ENCODE results near the gene TEPSIN. TPM values are rescaled to one million over a fixed set of nuclear protein-coding genes. Genes with fewer than 3 reads are reported as not detected.

The TEPSIN gene
- total and polyA plus RNA-seq, 2 of the 13 experiments (the other 11 are each of a cell fraction or from before 2014, with no cell fraction given): 16.1 to 18.8 TPM

DNA sequence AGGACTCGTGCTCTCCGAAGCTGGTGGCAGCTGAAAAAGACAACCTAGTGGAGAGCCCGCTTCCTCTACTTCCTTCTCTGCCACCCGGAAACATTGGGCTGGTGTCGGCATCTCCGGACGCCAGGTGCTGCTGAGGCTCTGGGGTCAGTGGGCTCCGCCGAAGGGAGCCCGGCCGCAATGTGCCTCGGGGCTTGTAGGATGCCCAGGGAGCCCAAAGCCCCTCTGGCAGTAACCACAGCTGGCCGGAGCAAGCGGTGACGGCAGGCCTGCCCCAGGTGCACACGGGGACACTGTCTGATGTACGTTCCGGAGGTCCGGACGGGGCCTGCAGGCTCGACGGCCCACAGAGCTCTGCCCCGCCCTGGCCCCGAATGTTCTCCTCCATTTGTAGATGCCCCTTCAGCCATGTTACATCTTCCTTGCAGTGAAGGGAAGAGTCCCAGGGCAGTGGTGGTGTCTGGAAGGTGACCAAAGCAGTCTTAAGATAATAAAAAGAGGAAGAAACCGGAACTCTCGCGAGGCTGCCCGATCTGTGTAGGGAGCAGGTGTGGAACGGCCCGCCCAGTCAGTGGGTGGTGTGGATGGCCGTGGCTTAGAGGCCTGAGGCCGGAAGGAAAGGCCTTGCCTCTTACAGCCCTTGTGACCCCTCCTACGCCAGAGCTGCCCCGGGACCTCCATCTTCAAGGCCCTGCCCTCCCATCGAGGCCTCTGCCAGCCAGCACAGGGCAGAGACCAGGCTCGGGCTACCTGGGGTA is 22.9 kb upstream of the TEPSIN start:
- FAIRE-seq: no peak
- CTCF ChIA-PET (ENCODE audit: low intra/inter-chr PET ratio, low total read pairs): no interaction called here

DNA sequence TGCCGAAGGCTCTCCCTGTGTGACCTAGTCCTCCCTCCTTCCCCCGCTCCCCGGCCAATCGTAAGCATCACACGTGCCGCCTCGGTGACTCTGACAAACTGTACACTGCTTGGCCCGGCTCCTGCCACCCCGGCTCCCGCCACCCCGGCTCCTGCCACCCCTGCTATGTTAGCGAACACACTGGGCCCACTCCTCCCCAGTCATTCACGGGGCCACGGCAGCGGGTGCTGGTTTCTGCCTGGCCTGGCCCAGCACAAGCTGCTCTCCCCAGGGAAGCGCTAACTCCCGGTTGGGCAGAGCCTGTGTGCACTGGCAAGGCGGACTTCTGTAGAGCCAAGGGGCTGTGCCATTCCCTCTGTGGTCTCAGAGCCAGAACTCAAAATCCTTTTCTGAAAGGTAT is 22.2 kb upstream of the TEPSIN start:
- DNase-seq (ENCODE audit: low spot score) (no peak), FAIRE-seq (no peak), ATAC-seq (no peak)
- no peak overlapping the region for H3K9ac ChIP-seq (ENCODE audit: insufficient read depth, low read depth, low read length)
- peaks cover 39 to 72% of the 10 kb centered on the region in 2 experiments; a peak in 4 of 5 replicates for H3K36me3 ChIP-seq (replicated peaks in 1 of 2; ENCODE audit: control insufficient read depth in 1 of 2, insufficient read depth in 2 of 2, low read length in 2 of 2)
- 96% methylated on average over 18 of the region's 18 CpGs for WGBS (ENCODE audit: low lambda C conversion rate)
- no peaks in the 10 kb centered on the region for H3K9me3 ChIP-seq (ENCODE audit: low read length)
- H3K4me1 ChIP-seq (ENCODE audit: insufficient read depth, low read length): no peaks in the 10 kb centered on the region
- intact Hi-C loops (cut with micrococcal nuclease; ENCODE audit: unreplicated experiment) (no loop called here), in situ Hi-C loops (cut with HindIII; ENCODE audit: extremely low pct_ligation_motif_present, low pct_unique_long_range_greater_than_20kb) (no loop called here)
- no peaks in the 10 kb centered on the region for H4K20me1 ChIP-seq (ENCODE audit: insufficient read depth, low read length)
- CTCF ChIA-PET (ENCODE audit: low intra/inter-chr PET ratio, low total read pairs): no interaction called here
- H2AFZ ChIP-seq (ENCODE audit: low read length): no peak overlapping the region
- H3K27me3 ChIP-seq (ENCODE audit: control insufficient read depth in 1 of 2, insufficient read depth in 2 of 2, low read length in 2 of 2): no peaks in the 10 kb centered on the region
- H3K4me3 ChIP-seq (replicated peaks in 1 of 3; ENCODE audit: insufficient read depth in 1 of 3, low read depth in 2 of 3, low read length in 3 of 3): no peak overlapping the region
- BruUV-seq (replicated peaks): no TSS peak
- H3K79me2 ChIP-seq (ENCODE audit: insufficient read depth, low read length): no peaks in the 10 kb centered on the region
- H3K27ac ChIP-seq (ENCODE audit: extremely low read length, insufficient read depth, low read length): no peak overlapping the region
- H3K4me2 ChIP-seq (ENCODE audit: low read depth, low read length): no peak overlapping the region
- POLR2A ChIA-PET: no interaction called here
- TF ChIP-seq, protein P1, sequence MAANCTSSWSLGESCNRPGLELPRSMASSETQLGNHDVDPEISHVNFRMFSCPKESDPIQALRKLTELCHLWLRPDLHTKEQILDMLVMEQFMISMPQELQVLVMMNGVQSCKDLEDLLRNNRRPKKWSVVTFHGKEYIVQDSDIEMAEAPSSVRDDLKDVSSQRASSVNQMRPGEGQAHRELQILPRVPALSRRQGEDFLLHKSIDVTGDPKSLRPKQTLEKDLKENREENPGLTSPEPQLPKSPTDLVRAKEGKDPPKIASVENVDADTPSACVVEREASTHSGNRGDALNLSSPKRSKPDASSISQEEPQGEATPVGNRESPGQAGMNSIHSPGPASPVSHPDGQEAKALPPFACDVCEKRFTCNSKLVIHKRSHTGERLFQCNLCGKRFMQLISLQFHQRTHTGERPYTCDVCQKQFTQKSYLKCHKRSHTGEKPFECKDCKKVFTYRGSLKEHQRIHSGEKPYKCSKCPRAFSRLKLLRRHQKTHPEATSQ (CRISPR knock-in tag; IDR thresholded peaks at IDR 0.05; ENCODE audit: borderline replicate concordance): no peak
- TF ChIP-seq PRPF4 (IDR thresholded peaks at IDR 0.05; ENCODE audit: low read depth, low read length, poor library complexity, severe bottlenecking): no peak
- no peak for TF ChIP-seq MLLT10 (CRISPR knock-in tag; IDR thresholded peaks at IDR 0.05)
- TF ChIP-seq NCOR1 (IDR thresholded peaks at IDR 0.05; ENCODE audit: borderline replicate concordance, low read length): no peak
- TF ChIP-seq PAWR (CRISPR knock-in tag; IDR thresholded peaks at IDR 0.05; ENCODE audit: borderline replicate concordance): no peak
- no peak for TF ChIP-seq DR1 (CRISPR knock-in tag; IDR thresholded peaks at IDR 0.05)
- TF ChIP-seq, protein P2, sequence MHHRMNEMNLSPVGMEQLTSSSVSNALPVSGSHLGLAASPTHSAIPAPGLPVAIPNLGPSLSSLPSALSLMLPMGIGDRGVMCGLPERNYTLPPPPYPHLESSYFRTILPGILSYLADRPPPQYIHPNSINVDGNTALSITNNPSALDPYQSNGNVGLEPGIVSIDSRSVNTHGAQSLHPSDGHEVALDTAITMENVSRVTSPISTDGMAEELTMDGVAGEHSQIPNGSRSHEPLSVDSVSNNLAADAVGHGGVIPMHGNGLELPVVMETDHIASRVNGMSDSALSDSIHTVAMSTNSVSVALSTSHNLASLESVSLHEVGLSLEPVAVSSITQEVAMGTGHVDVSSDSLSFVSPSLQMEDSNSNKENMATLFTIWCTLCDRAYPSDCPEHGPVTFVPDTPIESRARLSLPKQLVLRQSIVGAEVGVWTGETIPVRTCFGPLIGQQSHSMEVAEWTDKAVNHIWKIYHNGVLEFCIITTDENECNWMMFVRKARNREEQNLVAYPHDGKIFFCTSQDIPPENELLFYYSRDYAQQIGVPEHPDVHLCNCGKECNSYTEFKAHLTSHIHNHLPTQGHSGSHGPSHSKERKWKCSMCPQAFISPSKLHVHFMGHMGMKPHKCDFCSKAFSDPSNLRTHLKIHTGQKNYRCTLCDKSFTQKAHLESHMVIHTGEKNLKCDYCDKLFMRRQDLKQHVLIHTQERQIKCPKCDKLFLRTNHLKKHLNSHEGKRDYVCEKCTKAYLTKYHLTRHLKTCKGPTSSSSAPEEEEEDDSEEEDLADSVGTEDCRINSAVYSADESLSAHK (CRISPR knock-in tag; IDR thresholded peaks at IDR 0.05; ENCODE audit: borderline replicate concordance): no peak

More for the DNA sequence above, 22.9 kb upstream of the TEPSIN start:
- TF ChIP-seq DMAP1 (CRISPR knock-in tag; IDR thresholded peaks at IDR 0.05): no peak
- no peak for TF ChIP-seq ZNF737 (CRISPR knock-in tag; IDR thresholded peaks at IDR 0.05; ENCODE audit: borderline replicate concordance)
- TF ChIP-seq, protein P3, sequence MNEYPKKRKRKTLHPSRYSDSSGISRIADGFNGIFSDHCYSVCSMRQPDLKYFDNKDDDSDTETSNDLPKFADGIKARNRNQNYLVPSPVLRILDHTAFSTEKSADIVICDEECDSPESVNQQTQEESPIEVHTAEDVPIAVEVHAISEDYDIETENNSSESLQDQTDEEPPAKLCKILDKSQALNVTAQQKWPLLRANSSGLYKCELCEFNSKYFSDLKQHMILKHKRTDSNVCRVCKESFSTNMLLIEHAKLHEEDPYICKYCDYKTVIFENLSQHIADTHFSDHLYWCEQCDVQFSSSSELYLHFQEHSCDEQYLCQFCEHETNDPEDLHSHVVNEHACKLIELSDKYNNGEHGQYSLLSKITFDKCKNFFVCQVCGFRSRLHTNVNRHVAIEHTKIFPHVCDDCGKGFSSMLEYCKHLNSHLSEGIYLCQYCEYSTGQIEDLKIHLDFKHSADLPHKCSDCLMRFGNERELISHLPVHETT (CRISPR knock-in tag; conservative IDR thresholded peaks at IDR 0.05): no peak
- TF ChIP-seq SYNCRIP (IDR thresholded peaks at IDR 0.05; ENCODE audit: insufficient read depth, low read depth, low read length): no peak
- no peak for TF ChIP-seq NR3C1 (CRISPR knock-in tag; IDR thresholded peaks at IDR 0.05)
- TF ChIP-seq ZNF264 (CRISPR knock-in tag; IDR thresholded peaks at IDR 0.05): no peak
- TF ChIP-seq ZNF225 (CRISPR knock-in tag; IDR thresholded peaks at IDR 0.05): no peak
- TF ChIP-seq FOXO1 (CRISPR knock-in tag; IDR thresholded peaks at IDR 0.05): no peak
- no peak for TF ChIP-seq ZNF75D (CRISPR knock-in tag; IDR thresholded peaks at IDR 0.05; ENCODE audit: borderline replicate concordance)
- no peak for TF ChIP-seq ZNF251 (CRISPR knock-in tag; IDR thresholded peaks at IDR 0.05)
- TF ChIP-seq ZNF749 (CRISPR knock-in tag; IDR thresholded peaks at IDR 0.05; ENCODE audit: borderline replicate concordance): no peak
- TF ChIP-seq RARA (CRISPR knock-in tag; IDR thresholded peaks at IDR 0.05): no peak
- Histone ChIP-seq H3K36me3 (replicated peaks in 1 of 2; ENCODE audit: control insufficient read depth in 1 of 2, insufficient read depth in 2 of 2, low read length in 2 of 2) (peaks cover 42 to 73% of the 10 kb centered on the region in 2 experiments; a peak in 4 of 5 replicates), H3K79me2 (ENCODE audit: insufficient read depth, low read length) (no peaks in the 10 kb centered on the region), H3K4me3 (replicated peaks in 1 of 3; ENCODE audit: insufficient read depth in 1 of 3, low read depth in 2 of 3, low read length in 3 of 3) (no peak overlapping the region), H3K4me1 (ENCODE audit: insufficient read depth, low read length) (no peaks in the 10 kb centered on the region), H3K9me3 (ENCODE audit: low read length) (no peaks in the 10 kb centered on the region), H2AFZ (ENCODE audit: low read length) (no peak overlapping the region), H3K27me3 (ENCODE audit: control insufficient read depth in 1 of 2, insufficient read depth in 2 of 2, low read length in 2 of 2) (no peaks in the 10 kb centered on the region), H3K27ac (ENCODE audit: extremely low read length, insufficient read depth, low read length) (no peak overlapping the region), H4K20me1 (ENCODE audit: insufficient read depth, low read length) (no peaks in the 10 kb centered on the region), H3K9ac (ENCODE audit: insufficient read depth, low read depth, low read length) (no peak overlapping the region), H3K4me2 (ENCODE audit: low read depth, low read length) (no peak overlapping the region)
- DNase-seq (ENCODE audit: low spot score) (no peak), ATAC-seq (no peak)
- POLR2A ChIA-PET: no interaction called here
- intact Hi-C loops (cut with micrococcal nuclease; ENCODE audit: unreplicated experiment) (no loop called here), in situ Hi-C loops (cut with HindIII; ENCODE audit: extremely low pct_ligation_motif_present, low pct_unique_long_range_greater_than_20kb) (no loop called here)
- 95% methylated on average over 31 of the region's 36 CpGs for WGBS (ENCODE audit: low lambda C conversion rate)
- BruUV-seq (replicated peaks): no TSS peak
